GM21529 (cell line): ENCODE results near the gene RAB3B.
"Not testable (repeated sequence)": the region's sequence is repeated elsewhere in the genome, so short reads cannot be mapped to it uniquely, and the experiment has no call there.

ENCODE experiments used
- ATAC-seq: cut with Tn5 transposase; IDR thresholded peaks from one replicate; pipeline ENCODE4 v1.9.1; 2021; ENCODE audit not compliant: unreplicated experiment

RAB3B gene

DNA sequence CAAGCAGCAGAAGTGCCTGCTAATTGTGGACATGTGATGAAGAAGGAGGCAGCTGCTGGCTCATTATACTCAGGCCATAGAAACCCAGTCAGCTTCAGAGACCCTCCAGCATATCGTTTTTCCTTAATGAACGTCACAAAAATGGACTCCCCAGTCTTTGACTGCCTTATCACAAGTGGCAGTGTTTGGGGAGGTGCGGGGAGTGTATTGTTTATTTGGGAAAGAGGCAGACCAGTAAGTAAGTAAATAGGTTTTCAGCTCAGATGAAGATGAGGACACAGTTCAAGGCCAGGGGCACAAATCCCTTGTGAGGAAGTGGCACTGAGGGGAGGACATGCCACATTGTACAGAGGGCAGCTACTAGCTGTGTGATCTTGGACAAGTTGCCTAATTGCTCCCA, 68.5 kb downstream of the RAB3B start:
- no peak for ATAC-seq

GRCh38 chr1:51920130-51920529, 70.4 kb downstream of the RAB3B start:
- no peak for ATAC-seq

GRCh38 chr1:51919684-51920083, 70.8 kb downstream of the RAB3B start:
- no peak for ATAC-seq

GRCh38 chr1:51916587-51917405, 73.7 kb downstream of the RAB3B start:
- ATAC-seq: no peak

GRCh38 chr1:51915951-51916350, 74.5 kb downstream of the RAB3B start:
- no peak for ATAC-seq

DNA sequence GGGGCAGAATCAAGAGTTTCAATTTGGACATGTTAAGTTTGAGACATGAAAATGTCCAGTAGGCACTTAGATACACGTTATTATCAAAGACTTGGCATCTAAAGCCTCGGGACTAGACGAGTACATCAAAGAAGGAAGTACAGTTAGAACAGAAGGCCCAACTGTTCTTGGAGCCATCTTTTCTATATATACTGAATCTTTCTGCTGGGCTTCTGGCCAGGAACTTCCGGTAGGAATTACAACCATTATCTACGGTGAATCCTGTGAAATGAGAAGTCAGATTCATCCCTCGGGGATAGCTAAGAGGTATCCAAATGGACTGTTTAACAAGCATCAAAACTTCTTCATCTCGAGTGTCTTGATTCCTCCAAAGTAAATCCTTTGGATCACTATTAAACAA, 77.6 kb downstream of the RAB3B start:
- ATAC-seq: no peak

DNA sequence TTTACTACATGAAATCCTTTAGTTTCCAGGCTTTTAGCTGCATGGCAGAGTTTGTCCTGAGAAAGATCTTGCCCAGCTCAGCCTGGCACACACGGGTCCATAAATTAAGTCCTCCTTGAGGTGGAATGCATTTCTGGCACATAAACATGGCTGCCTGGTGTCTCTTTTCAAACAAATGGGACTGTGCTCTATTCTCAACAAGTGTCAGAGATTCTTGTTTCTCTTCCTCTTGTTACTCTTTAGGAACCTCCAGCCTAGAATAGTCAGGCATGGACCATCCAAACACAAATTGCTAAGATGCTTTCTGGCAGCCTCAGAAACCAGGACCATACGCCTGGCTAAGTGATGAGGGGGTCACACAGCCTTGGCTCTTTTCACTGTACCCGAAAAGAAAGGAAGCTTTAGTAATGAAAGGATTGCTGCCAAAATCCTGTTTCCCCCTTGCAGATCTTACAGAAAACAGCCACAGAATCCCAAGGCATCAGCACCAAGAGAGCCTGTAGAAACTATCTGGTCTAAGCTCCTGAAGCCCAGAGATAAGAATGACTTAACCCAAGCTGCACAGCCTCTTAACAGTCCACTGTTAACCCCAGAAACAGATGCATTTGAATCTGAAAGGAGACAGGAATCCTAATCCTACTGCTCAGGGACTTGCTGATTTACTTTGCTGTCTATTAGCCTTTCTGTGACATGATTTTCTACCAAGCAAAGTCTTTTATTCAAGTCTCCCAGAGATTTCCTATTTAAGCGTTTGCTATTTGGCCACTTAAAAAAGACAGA, 80.1 kb downstream of the RAB3B start:
- no peak for ATAC-seq

DNA sequence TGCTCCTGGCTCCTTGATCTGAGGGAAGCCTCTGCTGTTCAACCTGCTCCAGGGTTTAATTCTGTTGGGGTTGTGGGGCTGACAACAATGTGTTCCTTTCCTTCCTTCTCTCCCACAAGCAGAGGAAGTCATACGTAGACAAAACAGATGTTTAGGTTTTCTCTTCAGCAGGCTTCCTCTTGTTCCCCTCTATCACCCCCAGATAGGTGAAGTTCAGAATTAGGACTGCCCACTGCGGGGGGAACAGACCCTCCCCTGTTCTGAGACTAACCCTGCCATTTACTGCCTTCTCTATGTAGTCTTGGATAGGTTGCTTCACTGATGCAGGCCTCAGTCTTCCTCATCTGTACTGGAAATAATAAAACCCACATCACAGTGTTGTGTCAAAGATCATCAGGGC, 82.0 kb downstream of the RAB3B start:
- no peak for ATAC-seq

- ATAC-seq: no peak
These were observed 83.3 kb downstream of the RAB3B start for GRCh38 chr1:51907079-51907702.

DNA sequence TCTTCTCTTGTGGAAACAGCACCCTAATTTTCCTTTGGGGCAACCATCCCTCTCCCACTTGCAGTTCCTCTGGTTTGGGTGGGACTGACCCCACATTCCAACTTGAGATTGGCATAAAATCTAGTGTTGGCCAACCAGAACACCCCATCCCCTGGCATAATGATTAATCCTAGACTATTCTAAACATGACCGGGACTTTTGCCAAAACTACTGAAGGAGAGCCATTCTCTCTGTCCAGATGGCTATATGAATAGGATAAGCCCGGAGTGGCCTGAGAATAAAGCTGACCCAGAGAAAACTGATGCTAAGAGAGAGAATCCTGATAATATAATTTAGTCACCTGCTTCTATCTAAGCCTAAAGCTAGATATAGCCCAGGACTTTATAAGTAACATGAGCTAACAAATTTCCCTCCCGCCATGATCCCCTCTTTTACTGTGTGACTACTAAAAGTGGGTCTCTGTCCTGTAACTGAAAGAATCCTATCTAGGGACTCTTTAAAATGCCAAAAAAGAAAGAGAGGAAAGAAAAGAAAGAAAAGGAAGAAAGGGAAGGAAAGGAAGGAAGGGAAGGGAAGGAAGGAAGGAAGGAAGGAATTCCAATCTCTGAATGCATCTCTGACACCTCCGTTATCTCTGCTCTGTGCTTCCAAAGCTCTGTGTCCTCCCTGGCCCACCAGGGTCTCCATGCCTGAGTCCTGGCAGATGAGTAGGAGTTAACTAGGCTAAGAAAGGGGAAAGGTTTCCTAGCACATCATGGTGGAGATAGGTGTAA, 84.0 kb downstream of the RAB3B start:
- ATAC-seq: no peak

GRCh38 chr1:51902456-51902855, 88.0 kb downstream of the RAB3B start:
- ATAC-seq: no peak

GRCh38 chr1:51901151-51901550, 89.3 kb downstream of the RAB3B start:
- ATAC-seq: no peak

DNA sequence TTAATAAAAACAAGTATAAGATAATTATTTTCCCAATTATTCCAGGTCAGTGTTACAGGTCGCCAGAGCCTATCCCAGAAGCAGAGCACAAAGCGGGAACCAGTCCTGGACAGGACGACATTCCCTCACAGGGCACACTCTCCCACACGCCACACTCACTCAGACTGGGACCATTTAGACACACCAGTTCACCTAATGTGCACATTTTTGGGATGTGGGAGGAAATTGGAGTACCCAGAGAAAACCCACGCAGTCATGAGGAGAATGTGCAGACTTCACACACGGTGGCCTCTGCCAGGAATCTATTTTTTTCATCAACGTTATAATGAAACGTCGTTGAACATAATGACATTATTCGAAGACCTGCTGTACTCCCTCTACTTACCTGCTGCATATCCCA, 91.5 kb downstream of the RAB3B start:
- no peak for ATAC-seq

- ATAC-seq: no peak
These were observed 92.3 kb downstream of the RAB3B start for GRCh38 chr1:51898090-51898734.

GRCh38 chr1:51897699-51898031, 92.8 kb downstream of the RAB3B start:
- ATAC-seq: no peak

- not testable (repeated sequence) for ATAC-seq
These were observed 95.8 kb downstream of the RAB3B start for GRCh38 chr1:51894748-51895147.

GRCh38 chr1:51878616-51879336, 111.7 kb downstream of the RAB3B start, which contains the start of gene NRDC:
TSS of gene NRDC (minus strand) at chr1:51878727. CDS start at chr1:51878615, 112 bp downstream.
- peak; percentile 93 for ATAC-seq

- ATAC-seq: peak; percentile 23
These were observed 112.2 kb downstream of the RAB3B start for GRCh38 chr1:51878308-51878615.

DNA sequence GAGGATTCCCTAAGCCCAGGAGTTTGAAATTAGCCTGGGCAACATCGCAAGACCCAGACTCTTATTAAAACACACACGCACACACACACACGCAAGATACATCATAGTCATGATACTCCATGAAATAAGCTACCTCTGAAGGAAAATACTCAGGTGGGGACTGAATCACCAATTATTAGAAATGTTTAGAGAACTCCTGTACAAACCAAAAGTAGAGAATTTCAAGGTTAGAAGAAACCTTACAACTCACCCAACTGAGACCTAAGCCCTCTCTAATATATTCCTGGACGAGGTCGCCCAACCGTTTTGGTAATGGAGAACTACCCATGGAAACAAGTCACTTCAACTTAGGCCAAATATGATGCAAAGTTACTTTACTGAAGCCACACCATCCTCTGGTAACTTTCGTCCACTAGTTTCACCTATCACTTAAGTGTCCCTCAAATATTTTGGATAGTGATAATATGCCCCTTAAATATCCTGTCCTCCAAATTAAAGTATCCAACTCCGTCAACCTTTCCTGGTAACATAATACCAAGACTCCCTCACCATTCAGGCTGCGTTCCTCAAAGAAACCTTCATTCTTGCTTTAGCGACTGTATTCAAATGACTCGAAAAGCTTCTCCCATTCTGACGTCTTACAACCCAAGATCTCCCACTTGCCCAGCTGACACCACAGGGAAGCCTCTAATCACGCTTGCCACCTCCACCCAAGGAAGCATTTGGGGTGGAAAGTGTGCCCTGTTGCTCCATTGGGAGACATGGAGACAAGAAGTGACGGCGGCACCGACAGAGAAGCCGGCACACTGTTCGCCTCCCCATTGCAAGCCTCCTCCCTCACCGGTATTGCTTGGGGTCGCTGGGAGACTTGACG, 112.8 kb downstream of the RAB3B start:
- no peak for ATAC-seq
